ENCODE measurements around the gene USP44. TPM values are rescaled to one million over a fixed set of nuclear protein-coding genes. Genes with fewer than 3 reads are reported as not detected.

USP44 gene
- polyA plus RNA-seq, 1 of the 3 experiments (the other 2 are of a cell fraction): 0.07 TPM

DNA sequence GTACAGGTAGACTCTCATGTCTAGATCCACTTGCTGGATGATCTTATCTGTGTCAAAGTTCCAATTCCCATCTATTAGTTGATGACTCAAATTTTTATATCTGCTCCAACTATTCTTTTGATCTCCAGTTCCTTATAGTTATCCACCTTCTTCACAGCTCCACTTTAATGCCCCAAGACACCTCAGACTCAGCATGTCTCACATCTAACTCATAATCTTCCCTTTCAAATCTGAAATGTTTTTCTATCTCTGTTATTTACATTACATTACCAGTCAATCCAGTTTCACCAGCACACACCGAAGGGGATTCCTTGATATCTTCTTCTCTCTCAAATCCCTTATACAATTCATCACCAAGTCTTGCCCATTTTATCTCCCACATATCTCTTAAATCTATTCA lies 81.0 kb downstream of the USP44 start:
- H4K20me1 ChIP-seq (ENCODE audit: insufficient read depth): peaks cover 2% of the 10 kb centered on the region; the same call in 1 of the 2 replicates
- H2AFZ ChIP-seq (ENCODE audit: low read depth): no peak overlapping the region
- no peak overlapping the region for H3K27ac ChIP-seq (ENCODE audit: low read depth in 2 of 2, low read length in 1 of 2)
- H3F3A ChIP-seq (replicated peaks; ENCODE audit: insufficient read depth): peaks cover 4% of the 10 kb centered on the region
- ChIA-PET POLR2A (no interaction called here), CTCF (no interaction called here)
- peaks cover 14% of the 10 kb centered on the region for H3K79me2 ChIP-seq (ENCODE audit: insufficient read depth)
- H3K9me2 ChIP-seq: no peaks in the 10 kb centered on the region
- no peaks in the 10 kb centered on the region; a peak in 1 of 4 replicates for H3K4me1 ChIP-seq (ENCODE audit: control insufficient read depth in 1 of 2, insufficient read depth in 2 of 2, low read depth in 1 of 2, low read length in 1 of 2)
- H3K9me3 ChIP-seq: no peaks in the 10 kb centered on the region
- H3K9ac ChIP-seq: no peak overlapping the region
- TF ChIP-seq NFIC (IDR thresholded peaks at IDR 0.05; ENCODE audit: borderline replicate concordance) (no peak), NRF1 (IDR thresholded peaks at IDR 0.05; ENCODE audit: low read depth, low read length) (no peak), YY1 (IDR thresholded peaks at IDR 0.05; ENCODE audit: low read depth) (no peak), SMC3 (IDR thresholded peaks at IDR 0.05; ENCODE audit: low read depth, low read length) (no peak), TCF12 (IDR thresholded peaks at IDR 0.05) (no peak), GABPA (IDR thresholded peaks at IDR 0.05; ENCODE audit: low read depth) (no peak), FOSL2 (IDR thresholded peaks at IDR 0.05; ENCODE audit: borderline replicate concordance, low read depth) (no peak), RXRA (IDR thresholded peaks at IDR 0.05; ENCODE audit: borderline replicate concordance, low read depth) (no peak)
- no peak for DNase-seq
- 83% methylated on average over 1 of the region's 1 CpG for WGBS (ENCODE audit: low lambda C conversion rate)
- no peaks in the 10 kb centered on the region for H3K36me3 ChIP-seq (replicated peaks in 1 of 2; ENCODE audit: control insufficient read depth in 1 of 2, insufficient read depth in 2 of 2, low read length in 1 of 2)
- H3K4me2 ChIP-seq: no peak overlapping the region
- H3K4me3 ChIP-seq (ENCODE audit: low read depth in 2 of 2, low read length in 1 of 2): no peak overlapping the region
- no peaks in the 10 kb centered on the region for H3K27me3 ChIP-seq (ENCODE audit: insufficient read depth)

Other genes starting within 250 kb of the USP44 start
- 35.8 and 44.7 TPM in 2 replicates for gene METAP2, start 77.3 kb downstream of the USP44 start, polyA plus RNA-seq (2012; rRNA removed)
- 0.08 and 0.11 TPM in 2 replicates for gene NTN4, start 239.3 kb upstream of the USP44 start, polyA plus RNA-seq (2012; rRNA removed)